DND-41 (cell line): ENCODE data around the gene DOCK4.

ENCODE experiments used
- ATAC-seq: fragments of 200-7000 bp; cut with Tn5 transposase; 3 replicates; pipeline ENCODE4 v1.9.1; 2021; ENCODE audit warnings: low read depth; ENCODE audit not compliant: insufficient read depth
- DNase-seq: peaks from one replicate; pipeline ENCODE4 v3.0.0-alpha.2; 2020
- H2AFZ ChIP-seq: 2 replicates; pipeline ENCODE4 v1.6.0; 2012; ENCODE audit warnings: low read depth, low read length
- H3K27ac ChIP-seq: 2 replicates; pipeline ENCODE4 v1.5.1; 2012; ENCODE audit warnings: low read length, inconsistent platforms
- H3K27me3 ChIP-seq: fragments of 200-600 bp; sonication (generic); 2 replicates; pipeline ENCODE4 v1.6.0; 2012; ENCODE audit warnings: low read length, mild to moderate bottlenecking, inconsistent platforms; ENCODE audit not compliant: insufficient read depth, poor library complexity
- H3K36me3 ChIP-seq: 2 replicates; pipeline ENCODE4 v1.5.1; 2012; ENCODE audit warnings: low read length, inconsistent platforms; ENCODE audit not compliant: insufficient read depth
- H3K4me1 ChIP-seq: 2 replicates; pipeline ENCODE4 v1.5.1; 2012; ENCODE audit warnings: mild to moderate bottlenecking, low read length; ENCODE audit not compliant: insufficient read depth
- H3K4me2 ChIP-seq: 2 replicates; pipeline ENCODE4 v1.6.0; 2012; ENCODE audit warnings: mild to moderate bottlenecking, moderate library complexity, low read length, inconsistent platforms; ENCODE audit not compliant: insufficient read depth
- H3K4me3 ChIP-seq, 2 experiments: fragments of 200-600 bp in 1 of 2; shearing (Covaris generic) in 1 of 2; 2 replicates each; pipeline ENCODE4 v1.5.1; 2012 to 2016; ENCODE audit warnings: inconsistent platforms in 2 of 2, low read length in 2 of 2, mild to moderate bottlenecking in 2 of 2, low read depth in 1 of 2, moderate library complexity in 1 of 2
- H3K79me2 ChIP-seq: 2 replicates; pipeline ENCODE4 v1.6.0; 2012; ENCODE audit warnings: low read length, inconsistent platforms; ENCODE audit not compliant: insufficient read depth
- H3K9ac ChIP-seq: 2 replicates; pipeline ENCODE4 v1.6.0; 2012; ENCODE audit warnings: low read depth, mild to moderate bottlenecking, inconsistent platforms, low read length, moderate library complexity
- H3K9me3 ChIP-seq: 2 replicates; pipeline ENCODE4 v1.5.1; 2012; ENCODE audit warnings: low read length, moderate library complexity, mild to moderate bottlenecking, inconsistent platforms; ENCODE audit not compliant: insufficient read depth, severe bottlenecking
- H4K20me1 ChIP-seq: 2 replicates; pipeline ENCODE4 v1.6.0; 2012; ENCODE audit warnings: low read length; ENCODE audit not compliant: insufficient read depth
- EZH2 ChIP-seq: IDR thresholded peaks from 3 replicates; pipeline ENCODE4 v1.6.1; 2012; ENCODE audit warnings: borderline replicate concordance, low read depth, mild to moderate bottlenecking, moderate library complexity, low read length, inconsistent platforms; ENCODE audit not compliant: severe bottlenecking
- TF ChIP-seq, protein P1 (sequence below): IDR thresholded peaks from 2 replicates; pipeline ENCODE4 v1.5.1; 2012; ENCODE audit warnings: borderline replicate concordance, low read length, moderate library complexity, mild to moderate bottlenecking; ENCODE audit not compliant: poor library complexity, severe bottlenecking; ENCODE audit errors: extremely low read depth

The DOCK4 gene

DNA sequence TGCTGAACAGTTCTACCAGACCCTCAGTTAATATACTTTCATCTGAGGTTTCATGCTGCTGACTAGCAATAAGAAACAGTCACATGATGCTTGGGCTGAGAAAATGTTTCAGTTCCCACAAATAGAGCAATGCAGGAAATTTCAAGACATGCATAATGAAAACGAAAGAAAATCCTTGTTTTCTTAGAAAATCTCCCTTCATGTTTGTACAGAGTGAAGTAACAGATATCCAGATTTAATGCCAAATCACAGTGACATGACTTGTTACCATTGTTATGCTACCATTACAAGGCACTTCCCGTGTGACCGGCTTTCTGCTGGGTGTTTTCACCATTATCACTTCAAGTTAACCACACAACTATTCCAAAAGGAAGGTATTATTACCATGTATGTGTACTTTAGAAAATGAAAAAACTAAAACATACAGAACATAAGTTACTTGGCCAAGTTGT is 121.7 kb downstream of the DOCK4 start:
- DNase-seq = no peak

DNA sequence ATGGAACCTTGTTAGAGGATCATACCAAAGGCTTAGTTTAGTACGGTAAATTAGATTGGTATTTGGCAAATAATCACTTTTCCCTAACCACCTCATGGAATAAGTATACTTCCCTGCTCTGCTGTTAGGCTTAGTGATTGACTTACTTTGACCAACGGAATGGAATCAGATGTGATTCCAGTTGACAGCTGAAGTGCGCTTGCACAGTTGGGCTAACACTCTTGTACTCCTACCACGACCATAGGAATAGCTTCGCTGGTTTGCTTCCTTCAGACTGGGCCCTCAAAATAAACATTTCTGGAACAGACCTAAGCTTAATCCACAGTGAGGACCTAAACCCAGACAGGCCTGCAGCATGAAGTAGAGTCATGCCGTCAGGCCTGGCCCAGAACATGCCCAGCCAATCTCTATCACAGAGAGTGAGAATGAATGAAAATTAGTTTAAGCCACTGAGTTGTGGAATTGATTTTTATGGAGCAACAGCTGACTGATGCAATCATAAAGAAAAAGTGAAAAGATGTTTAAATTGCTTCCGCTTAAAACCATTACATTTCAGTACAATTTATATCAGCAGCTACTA is 122.3 kb downstream of the DOCK4 start:
- no peaks in the 10 kb centered on the region for H3K79me2 ChIP-seq
- no peaks in the 10 kb centered on the region for H3K27me3 ChIP-seq
- TF ChIP-seq, protein P1, sequence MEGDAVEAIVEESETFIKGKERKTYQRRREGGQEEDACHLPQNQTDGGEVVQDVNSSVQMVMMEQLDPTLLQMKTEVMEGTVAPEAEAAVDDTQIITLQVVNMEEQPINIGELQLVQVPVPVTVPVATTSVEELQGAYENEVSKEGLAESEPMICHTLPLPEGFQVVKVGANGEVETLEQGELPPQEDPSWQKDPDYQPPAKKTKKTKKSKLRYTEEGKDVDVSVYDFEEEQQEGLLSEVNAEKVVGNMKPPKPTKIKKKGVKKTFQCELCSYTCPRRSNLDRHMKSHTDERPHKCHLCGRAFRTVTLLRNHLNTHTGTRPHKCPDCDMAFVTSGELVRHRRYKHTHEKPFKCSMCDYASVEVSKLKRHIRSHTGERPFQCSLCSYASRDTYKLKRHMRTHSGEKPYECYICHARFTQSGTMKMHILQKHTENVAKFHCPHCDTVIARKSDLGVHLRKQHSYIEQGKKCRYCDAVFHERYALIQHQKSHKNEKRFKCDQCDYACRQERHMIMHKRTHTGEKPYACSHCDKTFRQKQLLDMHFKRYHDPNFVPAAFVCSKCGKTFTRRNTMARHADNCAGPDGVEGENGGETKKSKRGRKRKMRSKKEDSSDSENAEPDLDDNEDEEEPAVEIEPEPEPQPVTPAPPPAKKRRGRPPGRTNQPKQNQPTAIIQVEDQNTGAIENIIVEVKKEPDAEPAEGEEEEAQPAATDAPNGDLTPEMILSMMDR = no peak
- no peak for TF ChIP-seq EZH2
- H3K36me3 ChIP-seq = no peaks in the 10 kb centered on the region
- H4K20me1 ChIP-seq = no peaks in the 10 kb centered on the region
- no peak overlapping the region for H3K4me3 ChIP-seq
- H3K4me1 ChIP-seq = peaks cover 31% of the 10 kb centered on the region
- no peak overlapping the region for H3K27ac ChIP-seq
- H3K9me3 ChIP-seq = no peaks in the 10 kb centered on the region
- H3K4me2 ChIP-seq = no peak overlapping the region
- DNase-seq (no peak), ATAC-seq (no peak)
- H3K9ac ChIP-seq = no peak overlapping the region
- H2AFZ ChIP-seq = no peak overlapping the region

More for the DNA sequence above, 121.7 kb downstream of the DOCK4 start:
- no peaks in the 10 kb centered on the region for H3K79me2 ChIP-seq
- no peak for ATAC-seq
- H3K9ac ChIP-seq = no peak overlapping the region
- H3K4me2 ChIP-seq = peak overlapping the region; percentile 12; the same call in 1 of the 2 replicates
- H3K9me3 ChIP-seq = no peaks in the 10 kb centered on the region
- no peaks in the 10 kb centered on the region for H3K27me3 ChIP-seq
- no peaks in the 10 kb centered on the region for H4K20me1 ChIP-seq
- H3K36me3 ChIP-seq = no peaks in the 10 kb centered on the region
- TF ChIP-seq, protein P1 = no peak
- no peak for TF ChIP-seq EZH2
- H3K27ac ChIP-seq = no peak overlapping the region
- H2AFZ ChIP-seq = no peak overlapping the region
- H3K4me1 ChIP-seq = peaks cover 31% of the 10 kb centered on the region
- no peak overlapping the region for H3K4me3 ChIP-seq

DNA sequence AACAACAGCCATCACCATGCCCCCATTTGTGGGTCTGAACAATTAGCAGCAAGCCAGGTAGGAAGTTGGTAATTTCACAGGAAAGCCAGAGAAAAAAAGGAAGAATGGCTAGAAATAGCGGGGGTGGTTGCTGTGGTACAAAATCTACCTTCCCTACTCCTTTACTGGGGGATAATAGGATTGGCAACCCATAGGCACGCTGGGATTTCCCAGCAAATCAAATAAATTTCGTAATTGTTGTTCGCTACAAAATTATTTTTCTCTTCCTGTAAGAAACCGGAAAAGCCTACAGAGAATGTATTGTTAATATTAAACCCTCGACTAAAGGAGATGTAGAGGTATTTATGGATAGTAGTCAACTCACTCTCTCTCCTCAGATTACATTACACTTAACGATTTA is 123.9 kb downstream of the DOCK4 start:
- H3K4me2 ChIP-seq = no peak overlapping the region
- H4K20me1 ChIP-seq = no peaks in the 10 kb centered on the region
- TF ChIP-seq, protein P1 = no peak
- TF ChIP-seq EZH2 = no peak
- H3K4me1 ChIP-seq = peaks cover 31% of the 10 kb centered on the region
- no peaks in the 10 kb centered on the region for H3K9me3 ChIP-seq
- H3K79me2 ChIP-seq = no peaks in the 10 kb centered on the region
- no peak for DNase-seq
- H3K9ac ChIP-seq = no peak overlapping the region
- no peak overlapping the region for H3K4me3 ChIP-seq
- ATAC-seq = no peak
- no peaks in the 10 kb centered on the region for H3K27me3 ChIP-seq
- H2AFZ ChIP-seq = no peak overlapping the region
- H3K27ac ChIP-seq = no peak overlapping the region
- H3K36me3 ChIP-seq = no peaks in the 10 kb centered on the region
